ENCODE results near the gene LUZP4. TPM values are rescaled to one million over a fixed set of nuclear protein-coding genes. Genes with fewer than 3 reads are reported as not detected.

Gene LUZP4
- total and polyA plus RNA-seq, 2 of the 8 experiments (the other 6 are each of a cell fraction or from before 2014, with no cell fraction given): 0.17 TPM; not detected in 1

DNA sequence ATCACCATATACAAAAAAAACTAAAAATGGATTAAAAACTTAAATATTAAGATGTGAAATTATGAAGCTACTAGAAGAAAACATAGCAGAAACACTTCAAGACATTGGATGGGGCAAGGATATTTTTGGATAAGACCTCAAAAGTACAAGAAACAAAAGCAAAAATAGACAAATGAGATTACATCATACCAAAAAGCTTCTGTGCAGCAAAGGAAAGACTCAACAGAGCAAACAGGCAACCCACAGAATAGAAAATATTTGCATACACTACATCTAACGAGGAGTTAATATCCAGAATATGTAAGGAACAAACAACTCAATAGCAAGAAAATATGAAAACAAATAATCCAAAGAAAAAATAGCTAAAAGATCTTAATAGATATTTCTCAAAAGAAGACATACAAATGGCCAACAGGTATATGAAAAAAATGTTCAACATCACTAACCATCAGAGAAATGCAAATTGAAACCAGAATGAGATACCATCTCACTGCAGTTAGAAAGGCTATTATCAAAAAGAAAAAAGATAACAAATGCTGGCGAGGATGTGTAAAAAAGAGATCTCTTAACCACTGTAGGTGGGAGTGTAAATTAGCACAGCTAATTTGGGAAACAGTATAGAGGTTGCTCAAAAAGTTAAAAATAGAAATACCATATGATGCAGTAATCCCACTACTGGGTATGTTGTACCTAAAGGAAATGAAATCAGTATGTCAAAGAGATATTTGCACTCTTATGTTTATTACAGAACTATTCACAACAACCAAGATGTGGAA, 37.9 kb upstream of the LUZP4 start:
- Histone ChIP-seq H3K9me3 (ENCODE audit: insufficient read depth in 2 of 2, low read depth in 1 of 2, low read length in 1 of 2) (no peaks in the 10 kb centered on the region), H3K14ac (ENCODE audit: insufficient read length) (no peak overlapping the region), H2AFZ (ENCODE audit: low read length) (no peak overlapping the region), H2BK20ac (ENCODE audit: low read length) (no peak overlapping the region), H3K4me2 (ENCODE audit: insufficient read depth in 1 of 2, low read depth in 2 of 2, low read length in 2 of 2) (no peak overlapping the region), H4K5ac (ENCODE audit: insufficient read length, low read depth, low read length) (no peak overlapping the region), H3K4ac (replicated peaks; ENCODE audit: insufficient read length, low read depth, low read length) (no peak overlapping the region), H4K8ac (ENCODE audit: extremely low read depth, insufficient read depth, low read length) (no peak overlapping the region), H3K27ac (ENCODE audit: low read depth, low read length) (no peak overlapping the region), H4K20me1 (replicated peaks in 1 of 2; ENCODE audit: control insufficient read depth in 1 of 2, insufficient read depth in 2 of 2, low read length in 2 of 2) (no peaks in the 10 kb centered on the region), H3K9ac (replicated peaks in 1 of 4; ENCODE audit: extremely low read depth in 1 of 4, low read depth in 3 of 4, low read length in 3 of 4) (no peak overlapping the region), H3K4me3 (ENCODE audit: extremely low read depth in 1 of 4, insufficient read depth in 2 of 4, low read depth in 3 of 4, low read length in 4 of 4) (no peak overlapping the region), H3K27me3 (replicated peaks in 1 of 4; ENCODE audit: control insufficient read depth in 3 of 4, extremely low read depth in 1 of 4, insufficient read depth in 3 of 4, low read length in 3 of 4) (no peaks in the 10 kb centered on the region), H3K56ac (replicated peaks; ENCODE audit: insufficient read length, low read depth, low read length) (no peak overlapping the region), H2AK5ac (ENCODE audit: low read depth, low read length) (no peak overlapping the region), H2BK5ac (ENCODE audit: low read depth, low read length) (no peak overlapping the region), H3K36me3 (ENCODE audit: control insufficient read depth in 2 of 4, insufficient read depth in 4 of 4, low read length in 3 of 4) (no peaks in the 10 kb centered on the region), H4K91ac (replicated peaks; ENCODE audit: insufficient read length, low read length) (no peak overlapping the region), H2BK15ac (ENCODE audit: low read length) (no peak overlapping the region), H3K79me2 (ENCODE audit: control insufficient read depth in 1 of 2, insufficient read depth in 2 of 2, low read length in 2 of 2) (no peaks in the 10 kb centered on the region), H3K4me1 (replicated peaks in 1 of 4; ENCODE audit: control insufficient read depth in 3 of 4, insufficient read depth in 4 of 4, low read length in 3 of 4) (no peaks in the 10 kb centered on the region), H3K23me2 (ENCODE audit: low read depth, low read length) (no peaks in the 10 kb centered on the region), H3K23ac (ENCODE audit: insufficient read length) (no peak overlapping the region), H2BK12ac (ENCODE audit: low read depth, low read length) (no peak overlapping the region), H3K18ac (ENCODE audit: extremely low read depth, low read length) (no peak overlapping the region), H3K79me1 (ENCODE audit: low read depth, low read length) (no peaks in the 10 kb centered on the region), H2BK120ac (replicated peaks; ENCODE audit: low read depth, low read length) (no peak overlapping the region)
- POLR2A ChIA-PET (ENCODE audit: partially characterized antibody): no interaction called here
- CTCF ChIA-PET (ENCODE audit: partially characterized antibody): interaction anchor here (0.5 to 0.6 kb wide), 2 partner anchors 29 to 76 kb away, joined by 3 read pairs; no protein-coding TSS in a partner anchor
- FAIRE-seq (no peak), DNase-seq (ENCODE audit: low read depth in 1 of 2, low spot score in 2 of 2) (no peak)
- 86% methylated on average over 2 of the region's 2 CpGs; no CpG with 5 or more reads in 1 of the 2 experiments for WGBS, 2 experiments (ENCODE audit: extremely low coverage in 1 of 2, insufficient coverage in 1 of 2, insufficient read length in 1 of 2, insufficient replicate concordance in 2 of 2, low coverage in 1 of 2, low lambda C conversion rate in 2 of 2, missing lambda C conversion rate in 1 of 2)
- no peak for TF ChIP-seq RNF2 (IDR thresholded peaks at IDR 0.05; ENCODE audit: borderline replicate concordance, low read depth, low read length, missing control alignments, poor library complexity, severe bottlenecking)
- TF ChIP-seq CEBPB (IDR thresholded peaks at IDR 0.05; ENCODE audit: low read depth, low read length): no peak
- no peak for TF ChIP-seq PHF8 (conservative IDR thresholded peaks at IDR 0.05; ENCODE audit: low read depth, low read length)
- no peak for TF ChIP-seq KDM1A (IDR thresholded peaks at IDR 0.05; ENCODE audit: borderline replicate concordance, low read length)
- TF ChIP-seq, protein P1, sequence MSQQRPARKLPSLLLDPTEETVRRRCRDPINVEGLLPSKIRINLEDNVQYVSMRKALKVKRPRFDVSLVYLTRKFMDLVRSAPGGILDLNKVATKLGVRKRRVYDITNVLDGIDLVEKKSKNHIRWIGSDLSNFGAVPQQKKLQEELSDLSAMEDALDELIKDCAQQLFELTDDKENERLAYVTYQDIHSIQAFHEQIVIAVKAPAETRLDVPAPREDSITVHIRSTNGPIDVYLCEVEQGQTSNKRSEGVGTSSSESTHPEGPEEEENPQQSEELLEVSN (IDR thresholded peaks at IDR 0.05): no peak
